Measurements from ENCODE around the gene C19orf25.
A peak's percentile ranks its signal among the peaks of the same experiment; 100 is the strongest.
"Not testable (repeated sequence)": the region's sequence is repeated elsewhere in the genome, so short reads cannot be mapped to it uniquely, and the experiment has no call there.

C19orf25 gene

DNA sequence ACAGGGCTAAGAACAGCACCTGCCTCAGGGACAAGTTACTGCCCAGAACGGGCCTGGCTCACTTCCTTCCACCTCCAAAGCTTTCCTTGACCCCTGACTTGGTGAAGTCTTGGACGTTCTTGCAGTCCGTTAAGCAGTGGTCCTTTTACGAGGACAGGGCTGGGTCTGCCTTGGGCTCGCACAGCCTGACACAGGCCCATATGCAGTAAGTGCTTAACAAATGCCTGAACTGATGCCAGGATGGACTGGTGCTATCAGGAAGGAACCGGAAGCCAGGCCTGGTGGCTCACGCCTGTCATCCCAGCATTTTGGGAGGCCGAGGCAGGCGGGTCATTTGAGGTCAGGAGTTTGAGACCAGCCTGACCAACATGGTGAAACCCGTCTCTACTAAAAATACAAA is 43.0 kb upstream of the C19orf25 start:
- FAIRE-seq (no peak), DNase-seq (ENCODE audit: insufficient read length) (no peak)
- no peak for TF ChIP-seq POLR2A (IDR thresholded peaks at IDR 0.05; ENCODE audit: low read depth, low read length)
- no peak for TF ChIP-seq TAF1 (IDR thresholded peaks at IDR 0.05; ENCODE audit: borderline replicate concordance, low read depth, low read length)
- no peak for TF ChIP-seq POLR2AphosphoS5 (IDR thresholded peaks at IDR 0.05; ENCODE audit: low read depth, low read length)

GRCh38 chr19:1521636-1522035 is 42.6 kb upstream of the C19orf25 start:
- TF ChIP-seq POLR2A (IDR thresholded peaks at IDR 0.05; ENCODE audit: low read depth, low read length) (no peak), POLR2AphosphoS5 (IDR thresholded peaks at IDR 0.05; ENCODE audit: low read depth, low read length) (no peak), TAF1 (IDR thresholded peaks at IDR 0.05; ENCODE audit: borderline replicate concordance, low read depth, low read length) (no peak)
- FAIRE-seq: no peak

GRCh38 chr19:1520203-1520780 is 41.3 kb upstream of the C19orf25 start:
- TF ChIP-seq TAF1 (IDR thresholded peaks at IDR 0.05; ENCODE audit: borderline replicate concordance, low read depth, low read length) (no peak), POLR2A (IDR thresholded peaks at IDR 0.05; ENCODE audit: low read depth, low read length) (no peak), POLR2AphosphoS5 (IDR thresholded peaks at IDR 0.05; ENCODE audit: low read depth, low read length) (no peak)

More at GRCh38 chr19:1521636-1522035, 42.6 kb upstream of the C19orf25 start:
- DNase-seq (ENCODE audit: insufficient read length): no peak

GRCh38 chr19:1519802-1520201 is 40.8 kb upstream of the C19orf25 start:
- not testable (repeated sequence) for FAIRE-seq; DNase-seq (ENCODE audit: insufficient read length)

More at GRCh38 chr19:1520203-1520780, 41.3 kb upstream of the C19orf25 start:
- no peak for DNase-seq (ENCODE audit: insufficient read length)
- no peak for FAIRE-seq

DNA sequence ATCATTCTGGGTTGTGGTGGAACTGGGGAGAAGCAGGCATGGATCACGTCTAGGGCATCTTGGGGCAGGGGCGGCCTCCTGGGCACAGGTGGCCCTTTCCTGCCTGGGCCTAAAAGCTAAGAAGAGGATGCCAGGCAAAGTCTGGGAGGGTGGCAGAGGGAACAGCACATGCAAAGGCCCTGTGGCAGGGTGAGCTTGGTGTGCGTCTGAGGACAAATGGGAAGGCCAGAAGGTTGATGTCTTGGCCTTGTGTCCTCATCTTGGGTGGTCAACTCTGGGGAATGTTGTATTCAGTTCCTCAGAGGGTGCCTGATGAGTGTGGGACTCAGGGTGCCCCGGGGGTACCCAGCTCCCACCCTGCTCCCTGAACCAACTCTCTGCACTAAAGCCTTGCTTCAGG is 39.5 kb upstream of the C19orf25 start:
- TF ChIP-seq TAF1 (IDR thresholded peaks at IDR 0.05; ENCODE audit: borderline replicate concordance, low read depth, low read length) (no peak), POLR2AphosphoS5 (IDR thresholded peaks at IDR 0.05; ENCODE audit: low read depth, low read length) (no peak)
- no peak for DNase-seq (ENCODE audit: insufficient read length)
- FAIRE-seq: no peak

- no peak for TF ChIP-seq TAF1 (IDR thresholded peaks at IDR 0.05; ENCODE audit: borderline replicate concordance, low read depth, low read length)
- TF ChIP-seq POLR2A (IDR thresholded peaks at IDR 0.05; ENCODE audit: low read depth, low read length): no peak
- TF ChIP-seq POLR2AphosphoS5 (IDR thresholded peaks at IDR 0.05; ENCODE audit: low read depth, low read length): no peak
- no peak for DNase-seq (ENCODE audit: insufficient read length)
- no peak for FAIRE-seq
Observed at GRCh38 chr19:1516395-1516753, 37.4 kb upstream of the C19orf25 start.

- no peak for TF ChIP-seq POLR2A (IDR thresholded peaks at IDR 0.05; ENCODE audit: low read depth, low read length)
- TF ChIP-seq TAF1 (IDR thresholded peaks at IDR 0.05; ENCODE audit: borderline replicate concordance, low read depth, low read length): no peak
- TF ChIP-seq POLR2AphosphoS5 (IDR thresholded peaks at IDR 0.05; ENCODE audit: low read depth, low read length): no peak
- no peak for DNase-seq (ENCODE audit: insufficient read length)
- FAIRE-seq: no peak
Observed at GRCh38 chr19:1514986-1515721, 36.1 kb upstream of the C19orf25 start.

DNA sequence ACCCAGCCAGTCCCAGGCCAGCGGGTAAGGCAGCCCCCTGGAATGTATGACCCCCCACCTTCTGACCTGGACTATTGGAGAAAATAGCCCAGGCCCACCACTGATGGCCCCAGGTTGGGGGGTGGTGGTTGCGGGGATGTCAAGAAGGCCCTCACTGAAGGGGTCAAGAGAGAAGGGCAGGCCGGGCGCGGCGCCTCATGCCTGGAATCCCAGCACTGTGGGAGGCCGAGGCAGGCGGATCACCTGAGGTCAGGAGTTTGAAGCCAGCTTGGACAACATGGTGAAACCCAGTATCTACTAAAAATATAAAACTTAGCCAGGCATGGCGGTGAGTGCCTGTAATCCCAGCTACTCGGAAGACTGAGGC is 35.3 kb upstream of the C19orf25 start:
- FAIRE-seq (no peak), DNase-seq (ENCODE audit: insufficient read length) (no peak)
- TF ChIP-seq POLR2A (IDR thresholded peaks at IDR 0.05; ENCODE audit: low read depth, low read length) (no peak), POLR2AphosphoS5 (IDR thresholded peaks at IDR 0.05; ENCODE audit: low read depth, low read length) (no peak), TAF1 (IDR thresholded peaks at IDR 0.05; ENCODE audit: borderline replicate concordance, low read depth, low read length) (no peak)

- no peak for TF ChIP-seq POLR2A (IDR thresholded peaks at IDR 0.05; ENCODE audit: low read depth, low read length)
- no peak for TF ChIP-seq POLR2AphosphoS5 (IDR thresholded peaks at IDR 0.05; ENCODE audit: low read depth, low read length)
- no peak for TF ChIP-seq TAF1 (IDR thresholded peaks at IDR 0.05; ENCODE audit: borderline replicate concordance, low read depth, low read length)
- DNase-seq (ENCODE audit: insufficient read length): peak; percentile 71
- no peak for FAIRE-seq
Observed at GRCh38 chr19:1513499-1514294, 34.7 kb upstream of the C19orf25 start.

GRCh38 chr19:1512671-1513498 is 33.9 kb upstream of the C19orf25 start, which contains the start of gene ADAMTSL5:
Gene ADAMTSL5 (minus strand): TSS chr19:1513019. CDS start chr19:1510943, 2,076 bp downstream.
- FAIRE-seq: peak; percentile 69
- peak; percentile 85 for DNase-seq (ENCODE audit: insufficient read length)
- TF ChIP-seq POLR2A (IDR thresholded peaks at IDR 0.05; ENCODE audit: low read depth, low read length) (no peak), TAF1 (IDR thresholded peaks at IDR 0.05; ENCODE audit: borderline replicate concordance, low read depth, low read length) (no peak), POLR2AphosphoS5 (IDR thresholded peaks at IDR 0.05; ENCODE audit: low read depth, low read length) (no peak)

All from GM12892 (cell line).